ENCODE measurements around the gene GMPPA. TPM values are rescaled to one million over a fixed set of nuclear protein-coding genes. Genes with fewer than 3 reads are reported as not detected.

GMPPA gene
- total RNA-seq, 1 experiment from 2014 or later = 32.0 TPM

- no peak overlapping the region for H2BK120ac ChIP-seq (ENCODE audit: low read depth, low read length, poor library complexity, severe bottlenecking)
- H3K27ac ChIP-seq (ENCODE audit: insufficient read length, low read depth, low read length) = no peak overlapping the region
- H2BK5ac ChIP-seq (ENCODE audit: insufficient read length, low read length) = no peak overlapping the region
- H2BK12ac ChIP-seq (ENCODE audit: insufficient read length, low read depth, low read length) = no peak overlapping the region
- no peaks in the 10 kb centered on the region for H3K79me1 ChIP-seq (ENCODE audit: insufficient read depth, low read depth, low read length, poor library complexity, severe bottlenecking)
- H3K9me3 Mint-ChIP-seq = no peaks in the 10 kb centered on the region; a peak in 1 of 5 replicates
- no peak overlapping the region for H2BK20ac ChIP-seq (ENCODE audit: low read depth, low read length, poor library complexity, severe bottlenecking)
- H3K4ac ChIP-seq (ENCODE audit: low read depth, low read length) = no peak overlapping the region
- no peak overlapping the region for H3K14ac ChIP-seq (ENCODE audit: insufficient read depth, low read length)
- no peak overlapping the region for H4K91ac ChIP-seq (ENCODE audit: insufficient read length, low read depth, low read length)
- H3K36me3 Mint-ChIP-seq (ENCODE audit: insufficient read depth in 1 of 3, low read depth in 3 of 3) = peaks cover 2 to 18% (median 9%) of the 10 kb centered on the region in 3 experiments
- no peaks in the 10 kb centered on the region for H4K20me1 ChIP-seq (ENCODE audit: control insufficient read depth, insufficient read depth, insufficient read length)
- no peak overlapping the region for H3K56ac ChIP-seq (ENCODE audit: insufficient read length, low read depth, low read length)
- H3K27me3 Mint-ChIP-seq (ENCODE audit: low read depth) = peaks cover 5% of the 10 kb centered on the region; the same call in 1 of the 2 replicates
- no peak overlapping the region for H2AK5ac ChIP-seq (ENCODE audit: insufficient read length, low read length)
- H3K18ac ChIP-seq (ENCODE audit: insufficient read length, low read depth, low read length) = no peak overlapping the region
- no peak overlapping the region for H3K9ac ChIP-seq (ENCODE audit: extremely low read depth, insufficient read length, low read length)
- H3K79me2 ChIP-seq (ENCODE audit: insufficient read depth, low read length) = no peaks in the 10 kb centered on the region
- H4K5ac ChIP-seq (ENCODE audit: insufficient read length, low read depth, low read length) = no peak overlapping the region
- no peak overlapping the region for H4K8ac ChIP-seq (replicated peaks; ENCODE audit: insufficient read length, low read depth, low read length)
- H3T11ph ChIP-seq (ENCODE audit: low read length) = no peak overlapping the region
- H3K23ac ChIP-seq (ENCODE audit: insufficient read length, low read depth, low read length) = no peak overlapping the region
- peak overlapping the region in 1 of 3 experiments; percentile 79; a peak in 2 of 7 replicates for H3K27ac Mint-ChIP-seq
- no peaks in the 10 kb centered on the region for H3K23me2 ChIP-seq (ENCODE audit: insufficient read length, low read depth, low read length, poor library complexity, severe bottlenecking)
- no peak overlapping the region for H3K4me3 Mint-ChIP-seq
- no peak for DNase-seq
- no peak overlapping the region for H3K4me2 ChIP-seq (ENCODE audit: insufficient read depth, insufficient read length, low read length)
- no peaks in the 10 kb centered on the region for H3K9me3 ChIP-seq (ENCODE audit: control insufficient read depth, low read depth, low read length)
- no peaks in the 10 kb centered on the region for H3K27me3 ChIP-seq (ENCODE audit: insufficient read depth, low read length)
- H3K4me1 Mint-ChIP-seq = peaks cover 0 to under 1% of the 10 kb centered on the region in 2 experiments; a peak in 1 of 4 replicates
- no peak overlapping the region for H2BK15ac ChIP-seq (ENCODE audit: low read depth, low read length)
- H3K4me1 ChIP-seq (ENCODE audit: insufficient read depth, low read length) = no peaks in the 10 kb centered on the region
- no peak overlapping the region for H2AFZ ChIP-seq (ENCODE audit: low read length)
- TF ChIP-seq CTCF (conservative IDR thresholded peaks at IDR 0.05) = no peak
- WGBS (ENCODE audit: extremely low coverage, insufficient read length, low lambda C conversion rate) = no CpG with 5 or more reads among the region's 28 CpGs
These were observed 31.6 kb upstream of the GMPPA start for GRCh38 chr2:219466816-219467735.
